ENCODE results near the gene SLC25A45. TPM values are rescaled to one million over a fixed set of nuclear protein-coding genes. Genes with fewer than 3 reads are reported as not detected.

Gene SLC25A45
- polyA plus RNA-seq, 2 of the 4 experiments (the other 2 are of a cell fraction): 3.1 to 8.1 TPM

DNA sequence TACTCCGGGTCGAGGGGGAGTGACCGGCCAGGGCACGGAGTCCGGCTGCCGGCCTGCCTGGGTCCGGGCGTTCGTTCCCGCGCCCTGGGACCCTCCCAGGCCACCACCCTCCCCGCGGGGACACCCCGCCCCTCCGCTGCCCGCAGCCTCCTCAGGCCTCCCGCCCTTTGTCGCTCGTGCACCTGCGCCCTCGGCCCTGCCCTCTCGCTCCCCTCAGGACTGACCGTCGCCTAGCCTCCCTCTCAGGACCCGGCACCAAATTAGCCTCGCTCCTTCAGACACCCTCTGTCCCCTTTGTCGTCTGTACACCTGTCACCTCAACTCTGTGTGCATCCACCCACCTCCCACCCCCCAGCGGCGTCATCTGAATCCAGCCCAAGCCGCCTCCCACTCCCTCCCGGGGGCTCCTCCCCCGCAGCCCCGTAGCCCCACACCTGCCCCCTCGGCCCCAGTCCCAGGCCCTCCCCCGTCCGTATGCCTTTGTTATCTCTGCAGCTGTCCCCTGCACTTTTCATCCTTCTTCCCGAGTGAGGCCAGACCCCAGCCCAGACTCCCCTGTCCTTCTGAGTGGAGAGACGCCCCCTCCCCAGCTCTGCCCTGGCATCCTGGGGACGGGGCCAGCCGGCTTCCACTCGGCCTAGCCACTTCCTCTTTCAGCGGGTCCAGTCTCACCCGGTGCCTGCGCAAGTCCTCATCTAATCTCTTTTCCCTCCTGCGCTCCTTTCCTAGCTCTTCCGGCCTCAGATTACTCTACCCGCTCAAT, 27.3 kb downstream of the SLC25A45 start:
- ChIA-PET CTCF (interaction anchor here (0.5 to 2.0 kb wide), 10 partner anchors 12 to 238 kb away, joined by 3 to 10 read pairs (median 3); partner anchors contain the start of genes CDC42EP2 and ZNHIT2), POLR2A (interaction anchor here (0.6 kb wide), 1 partner anchor 199 kb away, joined by 3 read pairs; no protein-coding TSS in a partner anchor)
- peak overlapping the region; percentile 89 for H3K4me3 ChIP-seq
- peak; percentile 11; the same call in 1 of the 2 replicates for TF ChIP-seq PHF8 (IDR thresholded peaks at IDR 0.05; ENCODE audit: borderline replicate concordance, low read depth)
- TF ChIP-seq ZNF302 (CRISPR knock-in tag; IDR thresholded peaks at IDR 0.05): no peak
- 0 out of 2 replicates have a peak, but pooled peaks have one; percentile 7 for TF ChIP-seq MAX (IDR thresholded peaks at IDR 0.05)
- H3K4me1 ChIP-seq: 0 out of 3 replicates have a peak, but pooled peaks cover 4% of the 10 kb centered on the region
- WGBS (ENCODE audit: missing lambda C conversion rate): 40% methylated on average over 23 of the region's 47 CpGs
- peak overlapping the region; percentile 75 to 88 for H3K27ac ChIP-seq
- peak overlapping the region; percentile 93 for H3K4me2 ChIP-seq
- DNase-seq (ENCODE audit: low read depth in 1 of 2, low spot score in 1 of 2): peak in 1 of 2 experiments; percentile 37
- no peak for FAIRE-seq
- H3K9me3 ChIP-seq: no peaks in the 10 kb centered on the region
- peak; percentile 47 to 48 for ATAC-seq

DNA sequence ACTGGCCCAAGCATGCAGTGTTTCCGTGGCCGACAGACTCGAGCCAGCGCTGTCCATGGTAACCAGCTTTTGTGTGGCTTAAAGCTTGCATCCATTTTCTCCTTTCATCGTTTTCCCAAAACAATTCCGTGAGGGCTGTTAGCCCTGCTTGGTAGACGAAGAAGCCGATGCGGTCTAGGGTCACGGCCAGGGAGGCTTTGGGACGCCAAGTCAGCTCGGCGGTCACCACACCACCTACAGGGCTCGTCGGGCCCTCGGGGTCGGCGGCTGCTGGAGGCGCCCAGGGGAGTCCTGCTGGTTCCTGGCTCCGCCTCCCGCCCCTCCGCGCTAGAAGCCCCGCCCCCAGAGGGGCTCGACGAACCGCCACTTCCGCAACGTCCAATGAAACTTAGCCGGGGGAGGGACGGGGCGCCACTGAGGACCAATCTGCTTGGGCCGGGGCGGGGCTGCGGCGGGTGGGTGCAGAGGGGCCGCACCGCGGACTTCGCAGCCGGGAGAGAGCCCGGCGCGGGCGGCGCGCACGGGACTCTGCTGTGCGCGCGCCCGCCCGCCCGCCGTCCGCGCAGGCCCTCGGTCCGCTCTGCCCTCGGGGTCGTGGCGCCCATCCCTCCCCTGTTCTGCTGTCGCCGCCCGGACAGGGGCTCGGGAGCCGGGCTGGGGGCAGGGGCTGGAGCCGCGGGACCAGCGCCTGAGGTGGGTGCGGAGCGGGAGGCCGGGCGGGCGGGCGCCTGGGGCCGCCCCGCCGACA, 28.0 kb downstream of the SLC25A45 start, which contains the start of gene TIGD3:
TSS of gene TIGD3 (plus strand) at position 487 of the 748 bp plus-strand sequence. CDS start 1,058 bp downstream, outside the sequence.
- peak; percentile 93 to 99 for DNase-seq (ENCODE audit: low read depth in 1 of 2, low spot score in 1 of 2)
- ATAC-seq: peak; percentile 90 to 95
- ChIA-PET CTCF (interaction anchor here (1.2 to 78.3 kb wide), 7 partner anchors 7 to 74 kb away, joined by 3 to 3090 read pairs (median 10); partner anchors contain the start of genes CDC42EP2, DPF2 and POLA2), POLR2A (interaction anchor here (0.7 to 1.1 kb wide), 2 partner anchors 21 to 150 kb away, joined by 3 to 4 read pairs; partner anchors contain the start of gene DPF2)
- 2% methylated on average over 28 of the region's 79 CpGs for WGBS (ENCODE audit: missing lambda C conversion rate)
- FAIRE-seq: no peak
- Histone ChIP-seq H3K27ac (peak within 1 kb of the TSS; percentile 75 to 88), H3K4me1 (0 out of 3 replicates have a peak, but pooled peaks cover 4% of the 10 kb centered on the region), H3K9me3 (no peaks in the 10 kb centered on the region), H3K4me2 (peak within 1 kb of the TSS; percentile 93), H3K4me3 (peak within 1 kb of the TSS; percentile 89)
- TF ChIP-seq GATA3 (IDR thresholded peaks at IDR 0.05; ENCODE audit: borderline replicate concordance) (no peak), NR3C1 (IDR thresholded peaks at IDR 0.05) (no peak), KDM5A (IDR thresholded peaks at IDR 0.05) (no peak), JUN (IDR thresholded peaks at IDR 0.05) (peak in 1 of 2 experiments; percentile 32; a peak in 1 of 5 replicates), EHMT2 (IDR thresholded peaks at IDR 0.05; ENCODE audit: low read depth) (no peak), MAX (IDR thresholded peaks at IDR 0.05) (peak; percentile 16; the same call in 1 of the 2 replicates), HES2 (IDR thresholded peaks at IDR 0.05) (no peak), RARB (CRISPR knock-in tag; IDR thresholded peaks at IDR 0.05) (no peak), HOXB5 (CRISPR knock-in tag; IDR thresholded peaks at IDR 0.05) (no peak), ZC3H11A (IDR thresholded peaks at IDR 0.05) (no peak), CBX2 (IDR thresholded peaks at IDR 0.05; ENCODE audit: borderline replicate concordance, low read depth) (no peak), SMC3 (IDR thresholded peaks at IDR 0.05) (no peak), BHLHE40 (IDR thresholded peaks at IDR 0.05; ENCODE audit: low read depth, low read length) (no peak), PHF8 (IDR thresholded peaks at IDR 0.05; ENCODE audit: borderline replicate concordance, low read depth) (peak; percentile 56; the same call in 1 of the 2 replicates), ZFP36 (IDR thresholded peaks at IDR 0.05; ENCODE audit: borderline replicate concordance, partially characterized antibody) (no peak), FOSB (CRISPR knock-in tag; IDR thresholded peaks at IDR 0.05) (no peak), HEYL (CRISPR knock-in tag; IDR thresholded peaks at IDR 0.05) (no peak), MAZ (IDR thresholded peaks at IDR 0.05; ENCODE audit: borderline replicate concordance, low read depth, low read length) (no peak), POLR2A (IDR thresholded peaks at IDR 0.05; ENCODE audit: low read length) (peak; percentile 65), HOXB13 (CRISPR knock-in tag; IDR thresholded peaks at IDR 0.05; ENCODE audit: low read depth) (no peak), RFX5 (IDR thresholded peaks at IDR 0.05) (no peak), CEBPB (IDR thresholded peaks at IDR 0.05) (no peak), HMGXB4 (CRISPR knock-in tag; IDR thresholded peaks at IDR 0.05; ENCODE audit: borderline replicate concordance) (no peak), MYC (IDR thresholded peaks at IDR 0.05; ENCODE audit: borderline replicate concordance, low read length) (no peak)
- TF ChIP-seq, protein P1, sequence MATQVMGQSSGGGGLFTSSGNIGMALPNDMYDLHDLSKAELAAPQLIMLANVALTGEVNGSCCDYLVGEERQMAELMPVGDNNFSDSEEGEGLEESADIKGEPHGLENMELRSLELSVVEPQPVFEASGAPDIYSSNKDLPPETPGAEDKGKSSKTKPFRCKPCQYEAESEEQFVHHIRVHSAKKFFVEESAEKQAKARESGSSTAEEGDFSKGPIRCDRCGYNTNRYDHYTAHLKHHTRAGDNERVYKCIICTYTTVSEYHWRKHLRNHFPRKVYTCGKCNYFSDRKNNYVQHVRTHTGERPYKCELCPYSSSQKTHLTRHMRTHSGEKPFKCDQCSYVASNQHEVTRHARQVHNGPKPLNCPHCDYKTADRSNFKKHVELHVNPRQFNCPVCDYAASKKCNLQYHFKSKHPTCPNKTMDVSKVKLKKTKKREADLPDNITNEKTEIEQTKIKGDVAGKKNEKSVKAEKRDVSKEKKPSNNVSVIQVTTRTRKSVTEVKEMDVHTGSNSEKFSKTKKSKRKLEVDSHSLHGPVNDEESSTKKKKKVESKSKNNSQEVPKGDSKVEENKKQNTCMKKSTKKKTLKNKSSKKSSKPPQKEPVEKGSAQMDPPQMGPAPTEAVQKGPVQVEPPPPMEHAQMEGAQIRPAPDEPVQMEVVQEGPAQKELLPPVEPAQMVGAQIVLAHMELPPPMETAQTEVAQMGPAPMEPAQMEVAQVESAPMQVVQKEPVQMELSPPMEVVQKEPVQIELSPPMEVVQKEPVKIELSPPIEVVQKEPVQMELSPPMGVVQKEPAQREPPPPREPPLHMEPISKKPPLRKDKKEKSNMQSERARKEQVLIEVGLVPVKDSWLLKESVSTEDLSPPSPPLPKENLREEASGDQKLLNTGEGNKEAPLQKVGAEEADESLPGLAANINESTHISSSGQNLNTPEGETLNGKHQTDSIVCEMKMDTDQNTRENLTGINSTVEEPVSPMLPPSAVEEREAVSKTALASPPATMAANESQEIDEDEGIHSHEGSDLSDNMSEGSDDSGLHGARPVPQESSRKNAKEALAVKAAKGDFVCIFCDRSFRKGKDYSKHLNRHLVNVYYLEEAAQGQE (IDR thresholded peaks at IDR 0.05): peak; percentile 79
- TF ChIP-seq, protein P2, sequence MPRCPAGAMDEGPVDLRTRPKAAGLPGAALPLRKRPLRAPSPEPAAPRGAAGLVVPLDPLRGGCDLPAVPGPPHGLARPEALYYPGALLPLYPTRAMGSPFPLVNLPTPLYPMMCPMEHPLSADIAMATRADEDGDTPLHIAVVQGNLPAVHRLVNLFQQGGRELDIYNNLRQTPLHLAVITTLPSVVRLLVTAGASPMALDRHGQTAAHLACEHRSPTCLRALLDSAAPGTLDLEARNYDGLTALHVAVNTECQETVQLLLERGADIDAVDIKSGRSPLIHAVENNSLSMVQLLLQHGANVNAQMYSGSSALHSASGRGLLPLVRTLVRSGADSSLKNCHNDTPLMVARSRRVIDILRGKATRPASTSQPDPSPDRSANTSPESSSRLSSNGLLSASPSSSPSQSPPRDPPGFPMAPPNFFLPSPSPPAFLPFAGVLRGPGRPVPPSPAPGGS (IDR thresholded peaks at IDR 0.05): 0 out of 3 replicates have a peak, but pooled peaks have one; percentile 51

Data from A549 (cell line).